Measurements from ENCODE around the gene PNPT1. TPM values are rescaled to one million over a fixed set of nuclear protein-coding genes. Genes with fewer than 3 reads are reported as not detected.

Gene PNPT1
- total RNA-seq, 1 donor from 2014 or later, result 21.0 TPM

GRCh38 chr2:55627915-55628314, 65.7 kb downstream of the PNPT1 start:
- H3K27me3 Mint-ChIP-seq (ENCODE audit: unreplicated experiment), result peaks cover 2% of the 10 kb centered on the region
- no peak overlapping the region for H3K27ac Mint-ChIP-seq (ENCODE audit: unreplicated experiment)
- DNase-seq, result no peak
- H3K36me3 Mint-ChIP-seq (ENCODE audit: unreplicated experiment), result no peaks in the 10 kb centered on the region
- no peak overlapping the region for H3K4me3 Mint-ChIP-seq (ENCODE audit: unreplicated experiment)
- H3K9me3 Mint-ChIP-seq (ENCODE audit: unreplicated experiment), result peaks cover 2% of the 10 kb centered on the region
- no peaks in the 10 kb centered on the region for H3K4me1 Mint-ChIP-seq (ENCODE audit: low read depth, unreplicated experiment)
- TF ChIP-seq, protein P1, sequence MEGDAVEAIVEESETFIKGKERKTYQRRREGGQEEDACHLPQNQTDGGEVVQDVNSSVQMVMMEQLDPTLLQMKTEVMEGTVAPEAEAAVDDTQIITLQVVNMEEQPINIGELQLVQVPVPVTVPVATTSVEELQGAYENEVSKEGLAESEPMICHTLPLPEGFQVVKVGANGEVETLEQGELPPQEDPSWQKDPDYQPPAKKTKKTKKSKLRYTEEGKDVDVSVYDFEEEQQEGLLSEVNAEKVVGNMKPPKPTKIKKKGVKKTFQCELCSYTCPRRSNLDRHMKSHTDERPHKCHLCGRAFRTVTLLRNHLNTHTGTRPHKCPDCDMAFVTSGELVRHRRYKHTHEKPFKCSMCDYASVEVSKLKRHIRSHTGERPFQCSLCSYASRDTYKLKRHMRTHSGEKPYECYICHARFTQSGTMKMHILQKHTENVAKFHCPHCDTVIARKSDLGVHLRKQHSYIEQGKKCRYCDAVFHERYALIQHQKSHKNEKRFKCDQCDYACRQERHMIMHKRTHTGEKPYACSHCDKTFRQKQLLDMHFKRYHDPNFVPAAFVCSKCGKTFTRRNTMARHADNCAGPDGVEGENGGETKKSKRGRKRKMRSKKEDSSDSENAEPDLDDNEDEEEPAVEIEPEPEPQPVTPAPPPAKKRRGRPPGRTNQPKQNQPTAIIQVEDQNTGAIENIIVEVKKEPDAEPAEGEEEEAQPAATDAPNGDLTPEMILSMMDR (IDR thresholded peaks at IDR 0.05; ENCODE audit: partially characterized antibody, unreplicated experiment), result no peak

GRCh38 chr2:55621802-55622201, 71.8 kb downstream of the PNPT1 start:
- H3K4me1 Mint-ChIP-seq (ENCODE audit: low read depth, unreplicated experiment), result no peaks in the 10 kb centered on the region
- H3K9me3 Mint-ChIP-seq (ENCODE audit: unreplicated experiment), result peaks cover 2% of the 10 kb centered on the region
- no peak overlapping the region for H3K27ac Mint-ChIP-seq (ENCODE audit: unreplicated experiment)
- TF ChIP-seq, protein P1 (IDR thresholded peaks at IDR 0.05; ENCODE audit: partially characterized antibody, unreplicated experiment), result no peak
- H3K4me3 Mint-ChIP-seq (ENCODE audit: unreplicated experiment), result no peak overlapping the region
- H3K27me3 Mint-ChIP-seq (ENCODE audit: unreplicated experiment), result peaks cover 2% of the 10 kb centered on the region
- no peak for DNase-seq
- no peaks in the 10 kb centered on the region for H3K36me3 Mint-ChIP-seq (ENCODE audit: unreplicated experiment)

DNA sequence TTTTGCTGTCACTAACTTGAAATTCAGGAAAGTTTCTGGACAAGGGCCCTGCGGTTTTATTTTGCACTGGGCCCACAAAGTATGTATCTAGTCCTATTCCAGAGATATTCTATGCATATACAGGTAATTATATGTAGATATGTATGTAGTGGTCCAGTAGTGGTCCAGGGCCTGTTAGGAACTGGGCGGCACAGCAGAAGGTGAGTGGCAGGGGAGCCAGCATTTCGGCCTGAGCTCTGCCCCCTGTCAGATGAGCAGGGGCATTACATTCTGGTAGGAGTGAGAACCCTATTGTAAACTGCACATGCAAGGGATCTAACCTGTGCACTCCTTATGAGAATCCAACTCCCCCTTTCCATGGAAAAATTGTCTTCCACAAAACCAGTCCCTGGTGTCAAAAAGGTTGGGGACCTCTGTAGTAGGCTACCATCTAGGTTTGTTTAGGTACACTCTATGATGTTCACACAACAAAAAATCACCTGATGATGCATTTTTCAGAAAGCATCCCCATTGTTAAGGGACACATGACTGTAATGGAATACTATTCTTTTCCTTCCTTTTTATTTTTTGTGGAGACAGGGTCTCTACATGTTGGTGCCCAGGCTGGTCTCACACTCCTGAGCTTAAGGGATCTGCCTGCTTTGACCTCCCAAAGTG, 73.4 kb downstream of the PNPT1 start:
- peaks cover 6% of the 10 kb centered on the region for H3K4me1 Mint-ChIP-seq (ENCODE audit: low read depth, unreplicated experiment)
- H3K4me3 Mint-ChIP-seq (ENCODE audit: unreplicated experiment), result peak overlapping the region; percentile 72
- H3K36me3 Mint-ChIP-seq (ENCODE audit: unreplicated experiment), result no peaks in the 10 kb centered on the region
- TF ChIP-seq, protein P1 (IDR thresholded peaks at IDR 0.05; ENCODE audit: partially characterized antibody, unreplicated experiment), result peak; percentile 41
- H3K27me3 Mint-ChIP-seq (ENCODE audit: unreplicated experiment), result no peaks in the 10 kb centered on the region
- DNase-seq, result peak; percentile 33
- peak overlapping the region; percentile 22 for H3K27ac Mint-ChIP-seq (ENCODE audit: unreplicated experiment)
- peaks cover 5% of the 10 kb centered on the region for H3K9me3 Mint-ChIP-seq (ENCODE audit: unreplicated experiment)

- no peak overlapping the region for H3K4me3 Mint-ChIP-seq (ENCODE audit: unreplicated experiment)
- no peak overlapping the region for H3K27ac Mint-ChIP-seq (ENCODE audit: unreplicated experiment)
Observed at GRCh38 chr2:55618275-55619055, 75.2 kb downstream of the PNPT1 start.

More at GRCh38 chr2:55618275-55619055, 75.2 kb downstream of the PNPT1 start:
- no peaks in the 10 kb centered on the region for H3K27me3 Mint-ChIP-seq (ENCODE audit: unreplicated experiment)
- peak; percentile 58 for DNase-seq
- TF ChIP-seq, protein P1 (IDR thresholded peaks at IDR 0.05; ENCODE audit: partially characterized antibody, unreplicated experiment), result no peak
- no peaks in the 10 kb centered on the region for H3K36me3 Mint-ChIP-seq (ENCODE audit: unreplicated experiment)
- H3K9me3 Mint-ChIP-seq (ENCODE audit: unreplicated experiment), result peaks cover 5% of the 10 kb centered on the region
- peaks cover 6% of the 10 kb centered on the region for H3K4me1 Mint-ChIP-seq (ENCODE audit: low read depth, unreplicated experiment)
